Brain microvascular endothelial cell (primary cell): ENCODE results near the gene HTR3D.

ENCODE experiments used
- DNase-seq: peaks from one replicate; pipeline ENCODE4 v3.0.0-alpha.2; 2020
- H3K27ac ChIP-seq: fragments of 250-450 bp; sonication (Bioruptor Pico); 2 replicates; pipeline ENCODE4 v1.5.1; 2020; ENCODE audit warnings: mild to moderate bottlenecking, moderate library complexity
- H3K27me3 ChIP-seq: fragments of 250-450 bp; sonication (Bioruptor Pico); replicated peaks from 2 replicates; pipeline ENCODE4 v1.5.1; 2020; ENCODE audit warnings: mild to moderate bottlenecking
- H3K36me3 ChIP-seq: fragments of 250-450 bp; sonication (Bioruptor Pico); replicated peaks from 2 replicates; pipeline ENCODE4 v1.5.1; 2020; ENCODE audit warnings: mild to moderate bottlenecking
- H3K4me3 ChIP-seq: 2 replicates; pipeline ENCODE4 v1.5.1; 2011; ENCODE audit warnings: low read depth, mild to moderate bottlenecking, control low read depth, low read length, moderate library complexity
- in situ Hi-C: cut with HindIII; loops from 2 replicates; pipeline ENCODE4 v1.10.0; 2017; ENCODE audit warnings: low sequenced_read_pairs, low pct_ligation_motif_present
- TF ChIP-seq, protein P1 (sequence below): IDR thresholded peaks from 2 replicates; pipeline ENCODE4 v1.5.1; 2011; ENCODE audit warnings: low read depth, mild to moderate bottlenecking, moderate library complexity, low read length, control low read depth, inconsistent platforms; ENCODE audit errors: missing control alignments

The HTR3D gene, protein sequence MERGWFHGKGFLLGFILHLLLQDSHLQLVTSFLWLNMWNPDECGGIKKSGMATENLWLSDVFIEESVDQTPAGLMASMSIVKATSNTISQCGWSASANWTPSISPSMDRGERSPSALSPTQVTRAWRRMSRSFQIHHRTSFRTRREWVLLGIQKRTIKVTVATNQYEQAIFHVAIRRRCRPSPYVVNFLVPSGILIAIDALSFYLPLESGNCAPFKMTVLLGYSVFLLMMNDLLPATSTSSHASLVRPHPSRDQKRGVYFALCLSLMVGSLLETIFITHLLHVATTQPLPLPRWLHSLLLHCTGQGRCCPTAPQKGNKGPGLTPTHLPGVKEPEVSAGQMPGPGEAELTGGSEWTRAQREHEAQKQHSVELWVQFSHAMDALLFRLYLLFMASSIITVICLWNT

GRCh38 chr3:184031187-184031792 is at the start of gene HTR3D:
HTR3D (plus strand) TSS chr3:184031742; CDS start chr3:184031742, 0 bp downstream.
- in situ Hi-C loops = no loop called here
- Histone ChIP-seq H3K4me3 (no peak within 1 kb of the TSS), H3K27ac (no peak within 1 kb of the TSS), H3K27me3 (no peaks in the 10 kb centered on the region), H3K36me3 (no peaks in the 10 kb centered on the region)
- TF ChIP-seq, protein P1, sequence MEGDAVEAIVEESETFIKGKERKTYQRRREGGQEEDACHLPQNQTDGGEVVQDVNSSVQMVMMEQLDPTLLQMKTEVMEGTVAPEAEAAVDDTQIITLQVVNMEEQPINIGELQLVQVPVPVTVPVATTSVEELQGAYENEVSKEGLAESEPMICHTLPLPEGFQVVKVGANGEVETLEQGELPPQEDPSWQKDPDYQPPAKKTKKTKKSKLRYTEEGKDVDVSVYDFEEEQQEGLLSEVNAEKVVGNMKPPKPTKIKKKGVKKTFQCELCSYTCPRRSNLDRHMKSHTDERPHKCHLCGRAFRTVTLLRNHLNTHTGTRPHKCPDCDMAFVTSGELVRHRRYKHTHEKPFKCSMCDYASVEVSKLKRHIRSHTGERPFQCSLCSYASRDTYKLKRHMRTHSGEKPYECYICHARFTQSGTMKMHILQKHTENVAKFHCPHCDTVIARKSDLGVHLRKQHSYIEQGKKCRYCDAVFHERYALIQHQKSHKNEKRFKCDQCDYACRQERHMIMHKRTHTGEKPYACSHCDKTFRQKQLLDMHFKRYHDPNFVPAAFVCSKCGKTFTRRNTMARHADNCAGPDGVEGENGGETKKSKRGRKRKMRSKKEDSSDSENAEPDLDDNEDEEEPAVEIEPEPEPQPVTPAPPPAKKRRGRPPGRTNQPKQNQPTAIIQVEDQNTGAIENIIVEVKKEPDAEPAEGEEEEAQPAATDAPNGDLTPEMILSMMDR = no peak
- no peak for DNase-seq

DNA sequence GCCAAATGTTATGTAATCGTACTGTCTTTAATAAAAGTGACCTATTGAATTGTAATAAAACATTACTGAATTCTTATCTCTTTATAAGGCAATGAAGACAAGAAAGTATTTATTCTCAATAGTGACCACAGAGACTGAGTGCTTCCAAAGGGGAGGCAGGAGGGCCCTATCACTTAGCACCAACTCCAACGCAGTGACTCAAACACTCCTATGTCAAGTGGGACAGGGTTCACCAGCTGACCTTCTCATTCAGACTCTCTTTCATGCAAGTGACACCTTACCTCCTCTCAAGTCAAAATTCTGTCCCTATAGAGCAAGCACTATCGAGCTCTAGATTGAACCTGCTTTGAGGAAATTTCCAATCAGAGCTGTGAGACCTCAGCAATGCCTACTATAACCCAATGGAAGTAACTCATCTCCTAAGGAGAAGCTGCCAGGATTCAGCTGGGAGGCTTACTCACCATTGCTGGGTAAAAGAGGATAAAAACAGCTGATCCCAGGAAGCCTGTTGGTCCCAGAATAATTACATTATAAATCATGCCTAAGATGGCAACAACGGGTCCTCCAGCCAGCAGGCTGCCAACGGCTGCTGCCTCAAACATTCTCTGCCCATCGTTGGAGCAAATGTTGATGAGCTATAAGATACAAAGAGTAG is 49.4 kb upstream of the HTR3D start:
- Histone ChIP-seq H3K27ac (no peak overlapping the region), H3K4me3 (no peak overlapping the region), H3K27me3 (no peaks in the 10 kb centered on the region), H3K36me3 (peaks cover 3% of the 10 kb centered on the region)
- in situ Hi-C loops = no loop called here
- TF ChIP-seq, protein P1 = no peak
- DNase-seq = no peak

DNA sequence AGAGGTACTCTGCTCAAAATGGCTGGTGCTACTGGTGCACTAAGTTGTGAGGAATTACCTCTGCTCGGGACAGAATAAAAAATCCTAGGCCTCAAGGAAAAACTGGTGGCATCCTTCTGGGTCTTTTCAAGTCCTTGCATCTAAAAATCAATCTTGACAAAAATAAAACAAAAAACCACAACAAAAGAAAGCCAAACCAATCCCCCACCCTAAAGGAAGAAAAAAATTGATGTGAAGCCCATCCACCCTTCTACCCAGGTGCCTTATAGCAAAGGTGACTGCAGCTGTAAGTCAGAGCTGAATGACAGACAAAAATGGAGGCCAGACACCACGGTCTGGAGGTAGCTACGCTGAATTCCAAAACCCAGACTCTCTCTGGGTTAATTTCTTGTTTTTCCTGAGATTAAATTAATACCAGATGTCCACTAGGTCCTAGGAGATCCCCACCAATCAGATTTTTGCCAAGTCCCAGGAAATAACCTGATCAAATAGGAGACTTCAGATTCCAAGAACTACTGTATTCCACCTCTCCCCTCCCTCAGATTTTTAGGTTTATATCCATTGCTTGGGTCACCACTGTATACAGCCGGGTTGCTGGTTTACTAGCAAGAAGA is 47.3 kb upstream of the HTR3D start:
- DNase-seq = no peak
- TF ChIP-seq, protein P1 = no peak
- Histone ChIP-seq H3K27ac (no peak overlapping the region), H3K36me3 (peaks cover 15% of the 10 kb centered on the region), H3K27me3 (no peaks in the 10 kb centered on the region), H3K4me3 (no peak overlapping the region)
- in situ Hi-C loops = no loop called here

- peaks cover 15% of the 10 kb centered on the region for H3K36me3 ChIP-seq
These were observed 46.5 kb upstream of the HTR3D start for GRCh38 chr3:183984749-183985729.

More at GRCh38 chr3:183984749-183985729, 46.5 kb upstream of the HTR3D start:
- DNase-seq = no peak
- in situ Hi-C loops = no loop called here
- TF ChIP-seq, protein P1 = no peak
- no peak overlapping the region for H3K4me3 ChIP-seq
- H3K27me3 ChIP-seq = no peaks in the 10 kb centered on the region
- no peak overlapping the region for H3K27ac ChIP-seq
